Fibroblast of pulmonary artery (primary cell): ENCODE data around the gene TBRG1.

Source experiments
- DNase-seq: peaks from one replicate; pipeline ENCODE4 v3.0.0-alpha.2; 2010; ENCODE audit warnings: low read depth
- H3K4me3 ChIP-seq: replicated peaks from 2 replicates; pipeline ENCODE4 v1.5.1; 2011; ENCODE audit warnings: low read depth, mild to moderate bottlenecking, control low read depth, low read length, moderate library complexity
- TF ChIP-seq, protein P1 (sequence below): IDR thresholded peaks from 2 replicates; pipeline ENCODE4 v1.5.1; 2011; ENCODE audit warnings: mild to moderate bottlenecking, control low read depth, low read length, inconsistent platforms; ENCODE audit errors: missing control alignments

TBRG1 gene

DNA sequence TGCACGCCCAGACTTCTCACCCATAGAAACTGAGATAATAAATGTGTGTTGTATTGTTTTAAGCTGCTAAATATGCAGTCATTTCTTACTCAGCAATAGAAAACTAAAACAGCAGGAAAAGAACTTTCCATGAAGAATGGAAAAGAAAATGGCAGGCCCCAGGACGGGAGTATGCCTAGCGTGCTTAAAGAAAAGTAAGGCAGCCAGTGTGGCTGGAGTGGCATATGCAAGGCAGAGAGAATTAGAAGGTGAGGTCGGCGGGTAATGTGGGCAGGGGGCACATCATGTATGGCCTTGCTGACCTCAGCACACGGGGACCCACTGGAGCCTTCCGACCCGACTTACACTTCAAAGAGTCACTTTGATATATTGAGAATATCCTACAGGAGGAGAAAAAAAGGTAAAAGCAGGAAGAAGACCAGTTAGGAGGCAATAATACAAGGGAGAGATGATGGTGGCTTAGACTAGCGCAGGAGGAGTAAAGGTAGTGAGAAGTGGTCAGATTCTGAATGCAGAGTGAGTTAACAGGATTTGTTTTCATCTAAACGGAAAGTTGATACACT is 20.5 kb downstream of the TBRG1 start:
- no peak overlapping the region for H3K4me3 ChIP-seq
- no peak for DNase-seq
- TF ChIP-seq, protein P1, sequence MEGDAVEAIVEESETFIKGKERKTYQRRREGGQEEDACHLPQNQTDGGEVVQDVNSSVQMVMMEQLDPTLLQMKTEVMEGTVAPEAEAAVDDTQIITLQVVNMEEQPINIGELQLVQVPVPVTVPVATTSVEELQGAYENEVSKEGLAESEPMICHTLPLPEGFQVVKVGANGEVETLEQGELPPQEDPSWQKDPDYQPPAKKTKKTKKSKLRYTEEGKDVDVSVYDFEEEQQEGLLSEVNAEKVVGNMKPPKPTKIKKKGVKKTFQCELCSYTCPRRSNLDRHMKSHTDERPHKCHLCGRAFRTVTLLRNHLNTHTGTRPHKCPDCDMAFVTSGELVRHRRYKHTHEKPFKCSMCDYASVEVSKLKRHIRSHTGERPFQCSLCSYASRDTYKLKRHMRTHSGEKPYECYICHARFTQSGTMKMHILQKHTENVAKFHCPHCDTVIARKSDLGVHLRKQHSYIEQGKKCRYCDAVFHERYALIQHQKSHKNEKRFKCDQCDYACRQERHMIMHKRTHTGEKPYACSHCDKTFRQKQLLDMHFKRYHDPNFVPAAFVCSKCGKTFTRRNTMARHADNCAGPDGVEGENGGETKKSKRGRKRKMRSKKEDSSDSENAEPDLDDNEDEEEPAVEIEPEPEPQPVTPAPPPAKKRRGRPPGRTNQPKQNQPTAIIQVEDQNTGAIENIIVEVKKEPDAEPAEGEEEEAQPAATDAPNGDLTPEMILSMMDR: no peak

DNA sequence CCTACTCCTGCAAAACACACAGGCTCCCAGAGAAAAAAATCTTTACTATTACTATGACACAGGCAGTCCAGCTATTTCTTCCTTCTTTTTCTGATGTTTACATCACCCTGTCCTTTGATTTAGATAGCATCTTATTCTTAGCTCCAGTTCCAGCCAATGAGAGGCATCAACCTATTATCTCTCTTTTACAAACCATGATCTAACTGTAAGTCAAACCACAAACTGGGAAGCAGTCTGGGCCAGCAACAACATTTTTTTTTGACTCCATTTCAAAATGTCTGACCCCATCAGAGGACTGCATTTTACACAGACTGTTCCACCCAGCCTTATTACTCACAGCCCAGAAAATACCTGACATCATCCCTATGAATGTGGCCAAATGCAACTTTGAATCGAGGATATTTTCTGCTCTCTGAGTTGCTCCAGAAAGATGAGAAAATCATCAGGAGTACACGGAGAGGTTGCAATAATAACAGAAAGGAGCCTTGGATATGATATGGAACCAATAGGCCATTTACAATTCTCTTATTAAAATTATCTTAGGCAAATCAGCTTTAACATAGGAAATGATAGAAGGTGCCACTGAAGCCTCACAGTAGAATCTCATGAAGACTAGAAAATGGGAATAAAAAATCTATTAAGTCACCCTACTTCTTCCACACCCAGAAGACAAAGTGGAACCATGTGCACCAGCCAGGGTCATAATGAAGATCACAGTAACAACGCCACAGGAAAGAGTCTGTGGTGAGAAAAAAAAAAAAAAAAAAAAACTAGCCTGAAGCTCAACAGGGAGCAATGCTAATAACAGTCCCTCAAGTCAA is 21.2 kb downstream of the TBRG1 start:
- H3K4me3 ChIP-seq: peak overlapping the region; percentile 7
- DNase-seq: peak; percentile 90
- TF ChIP-seq, protein P1: no peak

DNA sequence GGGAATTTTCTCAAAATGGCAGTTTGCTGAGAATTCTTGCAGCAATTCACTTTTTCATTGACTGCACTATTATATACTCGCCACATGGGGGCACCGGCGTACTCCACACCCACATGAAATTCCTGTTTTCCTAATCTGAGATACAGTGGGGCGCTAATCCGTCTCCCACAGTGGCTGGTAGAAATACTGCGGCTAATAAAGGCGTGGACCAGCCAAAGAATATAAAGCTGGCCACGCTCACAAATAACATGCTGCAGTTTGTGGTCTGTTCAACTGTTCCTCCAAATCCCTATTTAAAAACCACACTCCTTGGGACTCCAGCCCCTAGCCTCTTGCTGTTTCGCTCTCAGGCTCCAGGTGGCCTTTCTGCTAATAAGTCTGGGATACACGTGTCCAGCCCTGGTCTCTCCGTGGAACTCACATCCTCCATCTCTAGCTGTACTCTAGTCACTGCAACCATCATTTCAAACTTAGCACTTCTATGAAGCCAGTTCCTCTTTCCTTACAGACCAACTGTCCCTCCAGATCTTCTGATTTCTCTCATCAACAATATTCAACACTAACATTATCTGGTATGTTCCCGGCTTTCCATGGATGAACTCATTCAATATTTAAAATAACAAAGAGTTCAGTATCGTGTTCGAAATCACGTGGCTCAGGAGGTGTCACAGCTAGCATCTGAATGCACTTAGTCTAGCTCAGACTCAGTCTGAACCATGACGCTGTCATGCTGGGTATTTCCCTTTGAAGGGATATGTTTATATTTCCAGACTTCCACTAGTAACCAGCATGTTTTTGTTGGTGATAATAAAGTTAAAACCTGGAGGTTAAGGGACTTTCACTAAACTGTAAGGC is 22.0 kb downstream of the TBRG1 start:
- TF ChIP-seq, protein P1: peak; percentile 70
- peak overlapping the region; percentile 1 for H3K4me3 ChIP-seq
- DNase-seq: peak; percentile 82

DNA sequence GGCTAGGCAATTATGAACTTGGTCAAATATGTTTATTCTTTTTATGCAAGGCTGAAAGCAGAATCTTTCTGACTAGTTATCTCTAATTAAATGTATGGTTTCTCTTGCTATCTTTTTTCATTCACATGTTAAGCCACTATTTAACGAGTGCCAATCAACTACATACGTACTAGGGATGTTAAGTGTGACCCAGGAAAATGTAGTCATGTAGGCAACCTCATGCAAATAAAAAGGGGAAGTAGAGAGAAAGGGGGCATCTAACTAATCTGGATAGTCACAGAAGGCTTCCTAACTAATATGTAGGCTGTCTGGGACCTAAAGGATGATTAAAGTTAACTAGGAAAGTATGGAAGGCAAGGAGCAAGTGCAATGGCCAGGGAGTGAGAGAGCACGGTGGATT is 23.5 kb downstream of the TBRG1 start:
- TF ChIP-seq, protein P1: no peak
- H3K4me3 ChIP-seq: no peak overlapping the region
- no peak for DNase-seq

DNA sequence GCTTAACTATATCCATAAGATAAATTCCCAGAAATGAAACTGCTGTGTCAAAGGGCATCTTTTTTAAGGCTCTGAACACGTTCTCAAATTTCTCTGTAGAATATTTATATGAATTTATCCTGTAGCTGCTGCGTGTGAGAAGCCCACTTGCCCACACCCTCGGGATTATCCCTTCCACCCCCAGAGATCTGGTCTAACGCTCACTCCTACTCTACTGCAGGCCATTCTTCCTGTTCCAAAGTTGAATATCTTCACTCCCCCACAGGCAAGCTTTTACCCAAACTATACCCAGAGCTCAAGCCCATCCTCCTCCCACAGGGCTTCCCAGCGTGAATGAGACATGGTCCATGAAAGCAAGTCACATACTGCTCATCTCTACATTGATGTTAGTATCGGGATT is 25.9 kb downstream of the TBRG1 start:
- TF ChIP-seq, protein P1: no peak
- H3K4me3 ChIP-seq: no peak overlapping the region
- DNase-seq: no peak

GRCh38 chr11:124656774-124657630 is 34.3 kb downstream of the TBRG1 start:
- DNase-seq: peak; percentile 35
- H3K4me3 ChIP-seq: no peak overlapping the region
- TF ChIP-seq, protein P1: no peak
